Measurements from ENCODE around the gene ZBTB45. TPM values are rescaled to one million over a fixed set of nuclear protein-coding genes. Genes with fewer than 3 reads are reported as not detected.

ZBTB45 gene
- total RNA-seq, 1 experiment from 2014 or later: 19.6 TPM

DNA sequence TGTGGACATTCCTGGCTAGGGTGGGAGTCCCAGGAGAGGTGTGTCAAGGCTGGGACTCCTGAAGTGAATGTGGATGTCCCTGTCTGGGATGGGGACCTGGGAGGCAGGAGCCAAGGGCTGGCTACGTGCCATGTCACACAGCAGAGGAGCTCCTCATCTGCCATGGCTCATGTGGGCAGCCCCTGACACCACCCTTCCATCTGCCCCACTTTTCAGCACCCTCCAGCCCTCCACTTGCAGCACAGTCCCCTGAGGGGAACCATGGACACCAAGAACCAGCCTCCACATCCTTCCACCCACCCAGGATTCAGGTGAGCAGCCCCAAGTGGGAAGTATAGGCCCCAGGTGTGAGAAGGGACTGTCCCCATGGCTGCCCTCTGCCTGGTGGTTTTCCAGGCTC lies 41.7 kb downstream of the ZBTB45 start:
- intact Hi-C loops (cut with micrococcal nuclease; ENCODE audit: unreplicated experiment): no loop called here
- Mint-ChIP-seq H3K4me1 (ENCODE audit: low read depth, unreplicated experiment) (peaks cover 9% of the 10 kb centered on the region), H3K27me3 (ENCODE audit: unreplicated experiment) (no peaks in the 10 kb centered on the region), H3K36me3 (ENCODE audit: insufficient read depth, unreplicated experiment) (peaks cover 59% of the 10 kb centered on the region), H3K9me3 (ENCODE audit: low read depth, unreplicated experiment) (no peaks in the 10 kb centered on the region), H3K4me3 (ENCODE audit: low read depth, unreplicated experiment) (no peak overlapping the region), H3K27ac (ENCODE audit: unreplicated experiment) (peak overlapping the region; percentile 29)
- DNase-seq: no peak
- TF ChIP-seq, protein P1, sequence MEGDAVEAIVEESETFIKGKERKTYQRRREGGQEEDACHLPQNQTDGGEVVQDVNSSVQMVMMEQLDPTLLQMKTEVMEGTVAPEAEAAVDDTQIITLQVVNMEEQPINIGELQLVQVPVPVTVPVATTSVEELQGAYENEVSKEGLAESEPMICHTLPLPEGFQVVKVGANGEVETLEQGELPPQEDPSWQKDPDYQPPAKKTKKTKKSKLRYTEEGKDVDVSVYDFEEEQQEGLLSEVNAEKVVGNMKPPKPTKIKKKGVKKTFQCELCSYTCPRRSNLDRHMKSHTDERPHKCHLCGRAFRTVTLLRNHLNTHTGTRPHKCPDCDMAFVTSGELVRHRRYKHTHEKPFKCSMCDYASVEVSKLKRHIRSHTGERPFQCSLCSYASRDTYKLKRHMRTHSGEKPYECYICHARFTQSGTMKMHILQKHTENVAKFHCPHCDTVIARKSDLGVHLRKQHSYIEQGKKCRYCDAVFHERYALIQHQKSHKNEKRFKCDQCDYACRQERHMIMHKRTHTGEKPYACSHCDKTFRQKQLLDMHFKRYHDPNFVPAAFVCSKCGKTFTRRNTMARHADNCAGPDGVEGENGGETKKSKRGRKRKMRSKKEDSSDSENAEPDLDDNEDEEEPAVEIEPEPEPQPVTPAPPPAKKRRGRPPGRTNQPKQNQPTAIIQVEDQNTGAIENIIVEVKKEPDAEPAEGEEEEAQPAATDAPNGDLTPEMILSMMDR (IDR thresholded peaks at IDR 0.05; ENCODE audit: unreplicated experiment): no peak
- CTCF ChIA-PET: no interaction called here
- no TSS peak for BruUV-seq (replicated peaks)

DNA sequence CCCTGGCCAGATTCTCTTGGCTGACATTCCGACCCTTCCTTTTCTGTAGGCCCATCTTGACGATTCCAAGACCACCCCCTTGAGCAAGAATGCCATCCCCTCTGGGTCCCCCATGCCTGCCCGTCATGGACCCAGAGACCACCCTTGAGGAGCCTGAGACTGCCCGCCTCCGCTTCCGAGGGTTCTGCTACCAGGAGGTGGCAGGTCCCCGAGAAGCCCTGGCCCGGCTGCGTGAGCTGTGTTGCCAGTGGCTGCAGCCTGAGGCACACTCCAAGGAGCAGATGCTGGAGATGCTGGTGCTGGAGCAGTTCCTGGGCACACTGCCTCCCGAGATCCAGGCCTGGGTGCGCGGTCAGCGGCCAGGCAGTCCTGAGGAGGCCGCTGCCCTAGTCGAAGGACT lies 42.5 kb downstream of the ZBTB45 start:
- no peaks in the 10 kb centered on the region for H3K9me3 Mint-ChIP-seq (ENCODE audit: low read depth, unreplicated experiment)
- H3K4me3 Mint-ChIP-seq (ENCODE audit: low read depth, unreplicated experiment): peak overlapping the region; percentile 71
- H3K27me3 Mint-ChIP-seq (ENCODE audit: unreplicated experiment): no peaks in the 10 kb centered on the region
- H3K36me3 Mint-ChIP-seq (ENCODE audit: insufficient read depth, unreplicated experiment): peaks cover 67% of the 10 kb centered on the region
- BruUV-seq (replicated peaks): no TSS peak
- H3K4me1 Mint-ChIP-seq (ENCODE audit: low read depth, unreplicated experiment): peaks cover 9% of the 10 kb centered on the region
- TF ChIP-seq, protein P1 (IDR thresholded peaks at IDR 0.05; ENCODE audit: unreplicated experiment): no peak
- peak overlapping the region; percentile 85 for H3K27ac Mint-ChIP-seq (ENCODE audit: unreplicated experiment)
- intact Hi-C loops (cut with micrococcal nuclease; ENCODE audit: unreplicated experiment): no loop called here
- no peak for DNase-seq
- CTCF ChIA-PET: no interaction called here

DNA sequence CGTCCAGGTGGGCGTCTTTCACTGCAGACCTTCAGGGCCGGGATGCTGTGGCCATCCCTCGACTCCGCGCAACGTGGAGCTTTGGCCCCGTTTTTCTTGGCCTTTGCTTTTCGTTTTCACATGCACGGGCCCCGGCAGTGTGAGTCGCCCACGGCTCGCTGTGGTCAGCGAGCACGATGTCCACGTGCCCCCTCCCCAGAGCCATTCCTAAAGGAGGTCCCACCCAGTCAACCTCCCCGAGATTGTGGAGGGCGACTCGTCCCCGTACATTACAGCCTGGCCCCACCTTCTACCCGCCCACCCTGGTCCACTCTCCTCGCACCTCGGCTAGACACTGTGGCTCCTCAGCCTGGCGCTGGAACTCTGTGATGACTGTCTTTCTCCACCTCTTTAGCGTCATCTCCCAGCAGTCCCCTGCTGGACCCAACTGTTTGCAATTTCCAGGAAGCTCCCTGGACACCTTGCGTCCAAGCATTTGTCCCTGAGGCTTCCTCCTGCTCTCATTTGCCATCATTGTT lies 43.1 kb downstream of the ZBTB45 start:
- no peak for DNase-seq
- peaks cover 73% of the 10 kb centered on the region for H3K36me3 Mint-ChIP-seq (ENCODE audit: insufficient read depth, unreplicated experiment)
- intact Hi-C loops (cut with micrococcal nuclease; ENCODE audit: unreplicated experiment): no loop called here
- CTCF ChIA-PET: interaction anchor here (1.0 kb wide), 1 partner anchor 43 kb away, joined by 3 read pairs; the partner anchor contains the start of gene ZBTB45
- H3K27me3 Mint-ChIP-seq (ENCODE audit: unreplicated experiment): no peaks in the 10 kb centered on the region
- H3K4me1 Mint-ChIP-seq (ENCODE audit: low read depth, unreplicated experiment): peaks cover 9% of the 10 kb centered on the region
- no TSS peak for BruUV-seq (replicated peaks)
- peak overlapping the region; percentile 71 for H3K4me3 Mint-ChIP-seq (ENCODE audit: low read depth, unreplicated experiment)
- H3K27ac Mint-ChIP-seq (ENCODE audit: unreplicated experiment): peak overlapping the region; percentile 85
- H3K9me3 Mint-ChIP-seq (ENCODE audit: low read depth, unreplicated experiment): no peaks in the 10 kb centered on the region
- TF ChIP-seq, protein P1 (IDR thresholded peaks at IDR 0.05; ENCODE audit: unreplicated experiment): no peak

DNA sequence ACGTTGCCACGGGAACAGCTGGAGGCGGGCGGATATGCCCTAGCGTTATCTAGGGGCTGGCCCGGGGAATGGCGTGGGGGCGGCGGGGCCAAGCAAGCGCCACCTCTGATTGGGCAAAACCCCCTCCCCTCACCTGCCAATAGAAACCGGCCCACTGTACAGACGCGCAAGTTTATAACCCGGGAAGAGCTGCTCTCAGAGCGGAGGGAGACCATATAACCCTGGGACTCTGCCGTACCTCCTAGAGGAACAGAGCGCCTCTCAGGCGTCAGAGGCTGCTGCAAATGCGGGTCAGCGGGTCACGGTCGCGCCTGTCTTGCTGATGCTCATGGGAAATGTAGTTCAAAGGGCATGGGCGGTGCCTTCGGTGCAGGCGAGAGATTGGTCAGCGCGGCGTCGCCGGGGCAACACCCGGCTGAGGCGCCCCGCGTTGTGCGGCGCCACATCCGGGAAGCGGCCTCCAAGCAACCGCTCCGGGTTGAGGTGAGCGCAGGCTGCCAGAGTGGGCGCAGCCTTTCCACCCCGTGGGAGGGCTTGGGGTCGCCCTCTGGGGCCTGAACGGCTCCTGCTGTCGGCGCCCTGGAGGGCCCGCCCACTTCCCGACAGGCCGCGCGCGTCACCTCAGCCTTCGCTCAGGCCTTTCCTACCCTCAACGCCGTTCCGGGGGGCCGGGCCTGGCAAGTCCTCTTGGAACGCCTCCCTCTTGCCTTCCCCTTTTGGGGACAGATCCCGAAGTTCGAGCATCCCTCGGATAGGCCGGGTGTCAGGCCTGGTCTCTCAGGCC lies 43.7 kb downstream of the ZBTB45 start, which contains the start of gene ZNF446:
Gene ZNF446 (plus strand): TSS at position 639 of the 784 bp plus-strand sequence. CDS start 867 bp downstream, outside the sequence.
- peaks cover 69% of the 10 kb centered on the region for H3K36me3 Mint-ChIP-seq (ENCODE audit: insufficient read depth, unreplicated experiment)
- H3K4me1 Mint-ChIP-seq (ENCODE audit: low read depth, unreplicated experiment): peaks cover 9% of the 10 kb centered on the region
- TF ChIP-seq, protein P1 (IDR thresholded peaks at IDR 0.05; ENCODE audit: unreplicated experiment): no peak
- no peaks in the 10 kb centered on the region for H3K27me3 Mint-ChIP-seq (ENCODE audit: unreplicated experiment)
- H3K9me3 Mint-ChIP-seq (ENCODE audit: low read depth, unreplicated experiment): no peaks in the 10 kb centered on the region
- CTCF ChIA-PET: interaction anchor here (1.0 to 1.2 kb wide), 2 partner anchors 38 to 43 kb away, joined by 3 to 7 read pairs; partner anchors contain the start of gene ZBTB45
- DNase-seq: peak; percentile 96
- BruUV-seq (replicated peaks): no TSS peak
- H3K4me3 Mint-ChIP-seq (ENCODE audit: low read depth, unreplicated experiment): peak within 1 kb of the TSS; percentile 71
- intact Hi-C loops (cut with micrococcal nuclease; ENCODE audit: unreplicated experiment): no loop called here
- peak within 1 kb of the TSS; percentile 95 for H3K27ac Mint-ChIP-seq (ENCODE audit: unreplicated experiment)
